ENCODE data around the gene ERI2. TPM values are rescaled to one million over a fixed set of nuclear protein-coding genes. Genes with fewer than 3 reads are reported as not detected.

ERI2 gene, protein sequence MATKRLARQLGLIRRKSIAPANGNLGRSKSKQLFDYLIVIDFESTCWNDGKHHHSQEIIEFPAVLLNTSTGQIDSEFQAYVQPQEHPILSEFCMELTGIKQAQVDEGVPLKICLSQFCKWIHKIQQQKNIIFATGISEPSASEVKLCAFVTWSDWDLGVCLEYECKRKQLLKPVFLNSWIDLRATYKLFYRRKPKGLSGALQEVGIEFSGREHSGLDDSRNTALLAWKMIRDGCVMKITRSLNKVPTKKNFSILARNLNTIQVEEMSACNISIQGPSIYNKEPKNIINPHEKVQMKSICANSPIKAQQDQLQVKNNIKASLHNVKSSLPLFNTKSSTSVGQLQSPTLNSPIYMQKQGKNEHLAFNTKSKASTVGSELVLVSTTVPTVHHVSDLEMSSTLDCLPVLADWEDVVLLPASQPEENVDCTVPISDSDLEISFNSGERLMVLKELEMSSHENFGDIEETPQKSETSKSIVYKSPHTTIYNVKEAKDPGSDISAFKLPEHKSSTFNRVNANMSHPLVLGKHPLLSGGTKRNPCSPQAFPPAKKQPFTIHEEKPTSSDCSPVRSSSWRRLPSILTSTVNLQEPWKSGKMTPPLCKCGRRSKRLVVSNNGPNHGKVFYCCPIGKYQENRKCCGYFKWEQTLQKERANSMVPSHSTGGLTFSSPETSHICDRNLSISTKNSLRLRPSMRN
- 10 to 100 TPM; 16.1 to 17.7 TPM for total RNA-seq

DNA sequence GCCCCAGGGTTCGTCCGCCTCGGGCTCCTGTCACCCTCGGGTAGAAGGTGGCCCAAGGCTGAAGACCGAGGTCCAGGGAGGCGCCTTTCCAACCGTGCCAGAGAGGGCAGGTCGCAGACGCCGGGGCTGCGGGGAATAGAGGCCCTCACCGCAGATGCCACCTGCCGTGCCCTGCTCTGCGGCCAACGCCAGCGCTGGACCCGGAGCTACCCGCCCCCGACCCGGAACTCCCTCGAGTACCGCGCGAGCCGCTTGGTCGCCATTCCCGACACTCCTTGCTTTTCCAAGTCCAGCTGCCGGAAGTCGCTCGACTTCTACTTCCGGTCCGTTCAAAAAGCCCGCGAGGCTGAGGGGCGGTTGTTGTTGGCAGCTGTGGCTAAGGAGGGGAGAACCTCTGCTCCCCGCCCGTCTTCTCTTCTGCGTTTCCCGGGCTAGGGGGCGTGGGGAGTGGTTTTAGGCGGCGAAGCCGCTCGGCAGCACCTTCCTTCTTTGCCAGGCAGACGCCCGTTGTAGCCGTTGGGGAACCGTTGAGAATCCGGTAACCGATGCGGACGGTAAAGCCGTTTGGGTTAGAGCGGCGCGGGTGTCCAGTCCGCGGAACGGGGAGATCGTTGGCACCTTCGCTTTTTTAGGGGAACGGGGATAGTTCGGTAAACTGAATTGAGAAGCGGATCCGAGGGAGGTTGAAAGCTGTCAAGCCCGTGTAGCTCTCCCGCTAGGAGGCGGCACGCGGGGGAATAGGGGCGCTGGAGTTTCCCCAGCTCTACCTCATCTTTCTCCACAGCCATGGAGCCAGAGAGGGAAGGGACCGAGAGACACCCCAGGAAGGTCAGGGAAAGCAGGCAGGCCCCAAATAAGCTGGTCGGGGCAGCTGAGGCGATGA is at the start of gene ERI2, which contains the start of gene REXO5:
Gene ERI2, minus strand, starts transcription at position 305 of the 883 bp plus-strand sequence. Its CDS starts 42 bp downstream, at position 263.
Gene REXO5, plus strand, starts transcription at position 360 of the 883 bp plus-strand sequence. Its CDS starts 427 bp downstream, at position 787.
- H3K36me3 Mint-ChIP-seq (ENCODE audit: low read depth): peaks cover 6% of the 10 kb centered on the region
- TF ChIP-seq, protein P1, sequence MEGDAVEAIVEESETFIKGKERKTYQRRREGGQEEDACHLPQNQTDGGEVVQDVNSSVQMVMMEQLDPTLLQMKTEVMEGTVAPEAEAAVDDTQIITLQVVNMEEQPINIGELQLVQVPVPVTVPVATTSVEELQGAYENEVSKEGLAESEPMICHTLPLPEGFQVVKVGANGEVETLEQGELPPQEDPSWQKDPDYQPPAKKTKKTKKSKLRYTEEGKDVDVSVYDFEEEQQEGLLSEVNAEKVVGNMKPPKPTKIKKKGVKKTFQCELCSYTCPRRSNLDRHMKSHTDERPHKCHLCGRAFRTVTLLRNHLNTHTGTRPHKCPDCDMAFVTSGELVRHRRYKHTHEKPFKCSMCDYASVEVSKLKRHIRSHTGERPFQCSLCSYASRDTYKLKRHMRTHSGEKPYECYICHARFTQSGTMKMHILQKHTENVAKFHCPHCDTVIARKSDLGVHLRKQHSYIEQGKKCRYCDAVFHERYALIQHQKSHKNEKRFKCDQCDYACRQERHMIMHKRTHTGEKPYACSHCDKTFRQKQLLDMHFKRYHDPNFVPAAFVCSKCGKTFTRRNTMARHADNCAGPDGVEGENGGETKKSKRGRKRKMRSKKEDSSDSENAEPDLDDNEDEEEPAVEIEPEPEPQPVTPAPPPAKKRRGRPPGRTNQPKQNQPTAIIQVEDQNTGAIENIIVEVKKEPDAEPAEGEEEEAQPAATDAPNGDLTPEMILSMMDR (IDR thresholded peaks at IDR 0.05): no peak
- POLR2A ChIA-PET: interaction anchor here (0.8 to 2.2 kb wide), 10 partner anchors 9 to 94 kb away, joined by 3 to 13 read pairs (median 4); partner anchors contain the start of genes ACSM3, DCUN1D3 and LYRM1
- CTCF ChIA-PET: interaction anchor here (0.7 to 2.0 kb wide), 9 partner anchors 8 to 193 kb away, joined by 3 to 7 read pairs (median 3); no protein-coding TSS in a partner anchor
- ATAC-seq (peak; percentile 87), DNase-seq (peak; percentile 81)
- peak within 1 kb of the TSS; percentile 98 for H3K27ac Mint-ChIP-seq
- H3K4me1 Mint-ChIP-seq (ENCODE audit: low read depth): peaks cover 13% of the 10 kb centered on the region
- H3K27me3 Mint-ChIP-seq: no peaks in the 10 kb centered on the region
- no peaks in the 10 kb centered on the region for H3K9me3 Mint-ChIP-seq
- peak within 1 kb of the TSS; percentile 99 for H3K4me3 Mint-ChIP-seq
- intact Hi-C loops (cut with micrococcal nuclease): no loop called here

DNA sequence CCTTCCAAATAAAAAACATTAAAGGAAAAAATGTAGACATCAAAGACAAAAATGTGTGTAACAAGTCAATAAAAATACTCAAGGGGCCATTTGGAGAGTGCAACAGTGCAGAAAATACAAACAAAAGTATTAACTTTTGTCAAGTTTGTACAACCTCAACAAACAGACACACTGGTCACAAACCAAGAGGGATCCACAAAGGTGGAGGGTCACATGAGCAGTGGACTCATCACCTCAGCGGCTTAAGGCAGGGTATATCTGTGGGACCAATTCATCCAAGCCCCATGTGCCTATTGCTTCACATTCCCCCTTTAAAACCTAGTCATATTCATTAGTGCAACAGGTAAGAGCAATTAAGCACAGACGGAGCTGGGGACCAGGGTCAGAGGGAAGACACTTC is 48.7 kb upstream of the ERI2 start:
- Mint-ChIP-seq H3K27me3 (no peaks in the 10 kb centered on the region), H3K36me3 (ENCODE audit: low read depth) (peaks cover 7% of the 10 kb centered on the region), H3K4me1 (ENCODE audit: low read depth) (peaks cover 8% of the 10 kb centered on the region), H3K9me3 (no peaks in the 10 kb centered on the region), H3K4me3 (no peak overlapping the region), H3K27ac (no peak overlapping the region)
- DNase-seq (no peak), ATAC-seq (no peak)
- ChIA-PET POLR2A (interaction anchor here (0.5 to 1.1 kb wide), 2 partner anchors 10 to 487 kb away, joined by 3 read pairs; no protein-coding TSS in a partner anchor), CTCF (interaction anchor here (1.0 to 2.0 kb wide), 2 partner anchors 28 to 229 kb away, joined by 3 to 6 read pairs; no protein-coding TSS in a partner anchor)
- intact Hi-C loops (cut with micrococcal nuclease): no loop called here
- TF ChIP-seq, protein P1 (IDR thresholded peaks at IDR 0.05): no peak

DNA sequence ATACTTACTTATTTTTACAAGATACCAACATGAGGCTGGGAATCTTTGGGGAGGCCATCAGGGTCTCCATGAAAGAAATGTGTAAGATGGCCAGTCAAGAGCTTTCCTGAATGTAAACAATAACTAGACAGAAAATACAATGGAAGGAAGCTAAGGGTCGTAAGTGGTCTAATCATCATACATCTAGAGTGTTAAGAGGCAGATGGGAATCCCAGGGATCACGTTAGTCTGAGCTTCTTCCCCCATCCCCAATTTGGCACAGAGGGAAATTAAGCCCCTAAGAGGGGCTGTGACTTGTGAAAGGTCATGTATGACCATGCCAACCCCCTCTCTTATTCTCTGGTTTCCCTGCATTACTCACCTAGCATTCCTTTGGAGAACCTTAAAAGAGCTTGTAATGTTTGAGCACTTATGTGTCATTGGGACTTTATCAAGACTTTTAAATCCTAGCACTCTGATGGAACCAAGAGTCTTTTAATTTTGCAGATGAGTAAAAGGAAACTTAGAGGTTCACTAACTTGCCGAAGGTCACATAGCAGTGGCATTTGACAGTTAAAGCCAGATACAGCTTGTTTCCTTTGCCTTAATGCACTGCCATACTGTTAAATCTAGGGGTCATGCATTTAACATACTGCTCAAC is 47.8 kb upstream of the ERI2 start:
- H3K27ac Mint-ChIP-seq: no peak overlapping the region
- POLR2A ChIA-PET: no interaction called here

DNA sequence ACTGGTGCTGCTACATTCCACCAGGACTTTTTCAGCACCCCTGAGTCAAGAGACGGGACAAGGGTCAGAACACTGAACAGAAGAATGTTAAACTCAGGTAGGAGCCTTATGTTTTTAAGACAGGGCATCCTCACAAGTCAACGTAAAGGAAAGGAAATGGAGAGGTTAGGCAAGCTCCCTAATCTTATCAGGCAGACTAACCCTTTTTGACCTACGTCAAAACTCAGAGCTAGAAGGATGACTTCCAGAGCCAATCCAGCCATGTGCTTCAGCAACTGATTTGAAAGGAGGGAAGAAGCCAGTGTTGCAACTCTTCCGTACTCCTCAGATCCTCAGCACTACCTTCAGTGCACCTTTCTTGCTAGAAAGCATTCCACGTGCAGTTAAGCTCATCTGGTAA is 46.9 kb upstream of the ERI2 start:
- Mint-ChIP-seq H3K4me3 (no peak overlapping the region), H3K36me3 (ENCODE audit: low read depth) (peaks cover 2% of the 10 kb centered on the region), H3K9me3 (no peaks in the 10 kb centered on the region), H3K27ac (no peak overlapping the region), H3K27me3 (no peaks in the 10 kb centered on the region), H3K4me1 (ENCODE audit: low read depth) (peaks cover 10% of the 10 kb centered on the region)
- ChIA-PET POLR2A (no interaction called here), CTCF (interaction anchor here (0.6 to 2.1 kb wide), 5 partner anchors 22 to 231 kb away, joined by 3 to 6 read pairs (median 4); partner anchors contain the start of gene LYRM1)
- TF ChIP-seq, protein P1 (IDR thresholded peaks at IDR 0.05): no peak
- no peak for ATAC-seq
- intact Hi-C loops (cut with micrococcal nuclease): no loop called here
- DNase-seq: no peak

More for the DNA sequence above, 47.8 kb upstream of the ERI2 start:
- Mint-ChIP-seq H3K4me3 (no peak overlapping the region), H3K4me1 (ENCODE audit: low read depth) (peaks cover 10% of the 10 kb centered on the region), H3K36me3 (ENCODE audit: low read depth) (peaks cover 2% of the 10 kb centered on the region), H3K9me3 (no peaks in the 10 kb centered on the region), H3K27me3 (no peaks in the 10 kb centered on the region)
- CTCF ChIA-PET: interaction anchor here (0.6 to 2.1 kb wide), 4 partner anchors 21 to 230 kb away, joined by 3 to 6 read pairs (median 5); no protein-coding TSS in a partner anchor
- ATAC-seq (no peak), DNase-seq (no peak)
- intact Hi-C loops (cut with micrococcal nuclease): no loop called here
- TF ChIP-seq, protein P1 (IDR thresholded peaks at IDR 0.05): no peak
